Neural cell (in vitro differentiated cells): ENCODE measurements around the gene EPHA6.

Experiments
- EP300 ChIP-seq: fragments of 450-650 bp; conservative IDR thresholded peaks from 2 replicates; pipeline ENCODE4 v1.6.1; 2014; ENCODE audit warnings: antibody characterized with exemption, mild to moderate bottlenecking, moderate library complexity; ENCODE audit not compliant: poor library complexity, severe bottlenecking
- EZH2 ChIP-seq: fragments of 200-600, 300-800 bp; shearing (Covaris generic), sonication (generic); IDR thresholded peaks from 2 replicates; pipeline ENCODE4 v1.6.1; 2014; ENCODE audit warnings: antibody characterized with exemption, low read length, borderline replicate concordance, mild to moderate bottlenecking; ENCODE audit not compliant: insufficient read depth, poor library complexity, severe bottlenecking
- MXI1 ChIP-seq: fragments of 450-650 bp; conservative IDR thresholded peaks from 2 replicates; pipeline ENCODE4 v1.6.1; 2014; ENCODE audit warnings: antibody characterized with exemption, mild to moderate bottlenecking; ENCODE audit not compliant: poor library complexity, severe bottlenecking
- POLR2AphosphoS5 ChIP-seq: IDR thresholded peaks from 2 replicates; pipeline ENCODE4 v1.6.1; 2012
- RAD21 ChIP-seq: fragments of 450-650 bp; conservative IDR thresholded peaks from 2 replicates; pipeline ENCODE4 v1.6.1; 2014; ENCODE audit warnings: antibody characterized with exemption, mild to moderate bottlenecking, moderate library complexity
- TAF1 ChIP-seq: IDR thresholded peaks from 2 replicates; pipeline ENCODE4 v1.6.1; 2012; ENCODE audit warnings: low read depth
- TF ChIP-seq, protein P1 (sequence below): fragments of 450-650 bp; IDR thresholded peaks from 2 replicates; pipeline ENCODE4 v1.5.1; 2014; ENCODE audit warnings: antibody characterized with exemption, mild to moderate bottlenecking, moderate library complexity; ENCODE audit not compliant: poor library complexity, severe bottlenecking

DNA sequence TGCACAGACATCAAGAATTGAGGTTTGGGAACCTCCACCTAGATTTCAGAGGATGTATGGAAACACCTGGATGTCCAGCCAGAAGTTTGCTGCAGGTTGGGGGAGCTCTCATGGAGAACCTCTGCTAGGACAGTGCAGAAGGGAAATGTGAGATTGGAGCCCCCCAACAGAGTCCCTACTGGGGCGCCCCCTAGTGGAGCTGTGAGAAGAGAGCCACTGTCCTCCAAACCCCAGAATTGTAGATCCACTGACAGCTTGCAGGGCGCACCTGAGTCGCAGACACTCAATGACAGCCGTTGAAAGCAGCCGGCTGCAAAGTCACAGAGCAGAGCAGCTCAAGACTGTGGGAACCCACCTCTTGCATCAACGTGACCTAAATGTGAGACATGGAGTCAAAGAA, 34.6 kb upstream of the EPHA6 start:
- TF ChIP-seq, protein P1, sequence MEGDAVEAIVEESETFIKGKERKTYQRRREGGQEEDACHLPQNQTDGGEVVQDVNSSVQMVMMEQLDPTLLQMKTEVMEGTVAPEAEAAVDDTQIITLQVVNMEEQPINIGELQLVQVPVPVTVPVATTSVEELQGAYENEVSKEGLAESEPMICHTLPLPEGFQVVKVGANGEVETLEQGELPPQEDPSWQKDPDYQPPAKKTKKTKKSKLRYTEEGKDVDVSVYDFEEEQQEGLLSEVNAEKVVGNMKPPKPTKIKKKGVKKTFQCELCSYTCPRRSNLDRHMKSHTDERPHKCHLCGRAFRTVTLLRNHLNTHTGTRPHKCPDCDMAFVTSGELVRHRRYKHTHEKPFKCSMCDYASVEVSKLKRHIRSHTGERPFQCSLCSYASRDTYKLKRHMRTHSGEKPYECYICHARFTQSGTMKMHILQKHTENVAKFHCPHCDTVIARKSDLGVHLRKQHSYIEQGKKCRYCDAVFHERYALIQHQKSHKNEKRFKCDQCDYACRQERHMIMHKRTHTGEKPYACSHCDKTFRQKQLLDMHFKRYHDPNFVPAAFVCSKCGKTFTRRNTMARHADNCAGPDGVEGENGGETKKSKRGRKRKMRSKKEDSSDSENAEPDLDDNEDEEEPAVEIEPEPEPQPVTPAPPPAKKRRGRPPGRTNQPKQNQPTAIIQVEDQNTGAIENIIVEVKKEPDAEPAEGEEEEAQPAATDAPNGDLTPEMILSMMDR, result no peak
- TF ChIP-seq EZH2 (no peak), POLR2AphosphoS5 (no peak), MXI1 (no peak), EP300 (no peak), TAF1 (no peak), RAD21 (no peak)
